Stimulated activated CD4-positive, alpha-beta T cell treated with anti-CD3 and anti-CD28 coated beads, Interleukin-15, amount 100 ng/mL, for 1 hour (primary cell): ENCODE results near the gene OR11A1.

Experiments
- DNase-seq, 2 donors: peaks; one replicate each; pipeline ENCODE4 v3.0.0-alpha.2; 2020; ENCODE audit warnings: low read depth in 1 of 2, low spot score in 1 of 2

OR11A1 gene

DNA sequence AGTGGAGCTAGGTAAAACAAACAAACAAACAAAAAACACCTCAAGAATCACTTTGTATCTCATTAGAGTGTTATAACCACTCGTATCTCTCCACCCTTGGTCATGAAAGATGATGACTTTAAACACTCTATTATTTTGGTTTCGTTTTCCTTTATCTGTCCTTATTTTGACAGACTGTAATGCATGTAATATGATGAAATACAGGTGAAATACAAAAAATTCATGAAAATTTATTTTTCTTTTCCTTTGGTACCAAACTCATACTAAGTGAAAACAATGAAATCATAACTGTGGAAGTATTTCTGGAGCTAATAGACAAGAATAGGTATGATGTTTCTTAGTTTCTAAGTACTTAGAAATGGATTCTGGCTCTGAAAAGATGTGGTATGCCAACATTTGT is 57.3 kb downstream of the OR11A1 start:
- no peak for DNase-seq

DNA sequence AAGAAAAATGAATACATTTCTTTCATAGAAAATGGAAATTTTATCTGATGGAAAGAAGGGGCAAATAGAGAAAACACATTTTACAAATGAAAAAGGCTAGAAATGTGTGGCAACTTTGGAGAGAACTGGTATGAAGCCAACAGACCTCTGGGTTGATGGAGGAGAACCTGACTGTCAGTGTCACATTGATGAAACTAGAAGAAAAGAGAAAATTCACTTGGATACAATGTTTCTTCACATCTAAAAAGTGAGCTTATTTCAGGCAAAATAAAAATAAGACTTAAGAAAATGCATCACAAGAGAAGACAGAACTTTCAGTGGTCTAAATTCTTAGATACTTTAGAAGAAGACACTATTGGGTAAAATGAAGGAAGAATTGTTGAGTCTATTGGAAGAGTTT is 61.5 kb downstream of the OR11A1 start, which contains the start of gene OR12D2:
Gene OR12D2, plus strand, starts transcription at position 301 of the 400 bp plus-strand sequence. CDS start 1,069 bp downstream, outside the sequence.
- DNase-seq, result no peak

DNA sequence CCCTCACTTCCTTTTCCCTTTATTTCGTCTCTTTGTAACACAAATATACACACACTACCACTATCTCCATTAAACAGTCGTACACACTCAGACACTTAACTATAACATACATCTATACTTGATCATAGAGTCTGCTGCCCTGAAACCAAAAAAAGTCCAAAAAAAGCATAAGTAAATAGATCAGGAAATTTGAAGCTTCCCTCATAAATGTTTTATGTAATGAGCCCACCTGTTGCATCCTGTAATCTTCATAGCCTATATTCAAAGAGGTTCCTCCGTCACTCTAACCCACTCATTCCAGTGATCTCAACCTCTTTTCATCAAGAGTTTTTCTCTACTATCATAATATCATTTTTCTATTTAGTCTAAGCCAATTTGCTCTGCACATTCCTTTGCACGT is 68.3 kb downstream of the OR11A1 start:
- DNase-seq, result no peak

DNA sequence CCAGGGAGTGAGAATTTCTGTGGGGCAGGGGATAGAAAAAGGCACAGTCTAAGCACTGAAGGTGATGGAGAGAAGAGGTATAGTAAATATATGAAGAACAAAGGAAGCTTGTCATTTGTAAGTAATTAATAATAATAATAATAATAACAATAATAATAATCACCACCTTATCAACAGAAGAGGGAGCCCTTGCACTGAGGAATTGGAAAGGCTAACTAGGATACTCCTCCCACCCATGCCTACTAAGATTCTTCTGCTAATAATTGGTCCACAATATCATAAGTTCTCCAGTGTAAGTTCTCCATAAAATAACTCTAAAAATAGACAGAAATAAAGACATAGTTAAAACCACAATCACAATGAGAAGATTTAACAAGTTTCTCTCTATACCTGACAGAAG is 80.9 kb downstream of the OR11A1 start:
- DNase-seq, result no peak
